NCI-H226 (cell line): ENCODE measurements around the gene RAB40C.

Experiments used
- DNase-seq: peaks from one replicate; pipeline ENCODE4 v3.0.0-alpha.2; 2015

RAB40C gene

GRCh38 chr16:589658-590187 is at the start of gene RAB40C:
TSS of gene RAB40C (plus strand) at chr16:590066. CDS start at chr16:590292, 226 bp downstream.
- DNase-seq: peak; percentile 93

GRCh38 chr16:540645-541340 is 49.1 kb upstream of the RAB40C start:
- no peak for DNase-seq

GRCh38 chr16:543301-544164 is 46.3 kb upstream of the RAB40C start:
- DNase-seq: no peak

DNA sequence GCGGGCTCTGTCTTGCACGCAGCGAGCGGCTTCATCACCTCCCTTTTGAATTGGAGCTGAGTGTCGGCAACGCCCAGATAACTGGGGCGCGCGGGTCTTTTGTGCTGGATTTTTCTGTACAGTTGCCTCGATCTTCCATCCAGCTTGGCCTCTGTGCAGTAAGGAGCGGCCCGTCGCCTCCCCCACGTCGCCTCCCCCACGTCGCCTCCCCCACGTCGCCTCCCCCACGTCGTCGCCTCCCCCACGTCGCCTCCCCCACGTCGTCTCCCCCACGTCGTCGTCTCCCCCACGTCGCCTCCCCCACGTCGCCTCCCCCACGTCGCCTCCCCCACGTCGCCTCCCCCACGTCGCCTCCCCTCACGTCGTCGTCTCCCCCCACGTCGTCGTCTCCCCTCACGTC is 45.3 kb upstream of the RAB40C start:
- DNase-seq: no peak

GRCh38 chr16:546909-547770 is 42.7 kb upstream of the RAB40C start:
- no peak for DNase-seq

- DNase-seq: no peak
Observed at GRCh38 chr16:548586-548985, 41.3 kb upstream of the RAB40C start.

- DNase-seq: no peak
Observed at GRCh38 chr16:549544-550263, 40.2 kb upstream of the RAB40C start.

DNA sequence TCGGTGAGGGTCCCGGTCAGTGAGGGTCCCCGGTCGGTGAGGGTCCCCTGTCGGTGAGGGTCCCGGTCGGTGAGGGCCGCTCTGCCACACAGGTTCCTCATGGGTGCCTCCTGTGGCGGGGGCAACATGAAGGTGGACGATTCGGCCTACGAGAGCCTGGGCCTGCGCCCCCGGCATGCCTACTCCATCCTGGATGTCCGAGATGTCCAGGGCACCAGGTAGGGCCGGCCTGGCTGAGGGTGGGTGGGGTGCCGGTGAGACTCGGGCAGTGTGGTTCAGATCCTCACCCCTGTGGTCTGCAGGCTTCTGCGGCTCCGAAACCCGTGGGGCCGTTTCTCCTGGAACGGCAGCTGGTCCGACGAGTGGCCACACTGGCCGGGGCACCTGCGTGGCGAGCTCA is 38.7 kb upstream of the RAB40C start:
- no peak for DNase-seq

DNA sequence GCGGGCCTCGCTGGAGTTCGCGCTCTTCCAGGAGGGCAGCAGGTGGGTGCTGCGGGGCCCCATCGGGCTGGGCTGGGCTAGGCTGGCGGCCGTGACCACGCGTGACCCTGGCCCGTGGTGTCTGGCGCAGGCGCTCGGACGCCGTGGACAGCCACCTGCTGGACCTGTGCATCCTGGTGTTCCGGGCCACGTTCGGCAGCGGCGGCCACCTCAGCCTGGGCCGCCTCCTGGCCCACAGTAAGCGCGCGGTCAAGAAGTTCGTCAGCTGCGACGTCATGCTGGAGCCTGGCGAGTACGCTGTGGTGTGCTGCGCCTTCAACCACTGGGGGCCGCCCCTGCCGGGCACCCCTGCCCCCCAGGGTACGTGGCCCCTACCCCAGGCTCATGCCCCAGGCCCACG is 37.7 kb upstream of the RAB40C start:
- no peak for DNase-seq

DNA sequence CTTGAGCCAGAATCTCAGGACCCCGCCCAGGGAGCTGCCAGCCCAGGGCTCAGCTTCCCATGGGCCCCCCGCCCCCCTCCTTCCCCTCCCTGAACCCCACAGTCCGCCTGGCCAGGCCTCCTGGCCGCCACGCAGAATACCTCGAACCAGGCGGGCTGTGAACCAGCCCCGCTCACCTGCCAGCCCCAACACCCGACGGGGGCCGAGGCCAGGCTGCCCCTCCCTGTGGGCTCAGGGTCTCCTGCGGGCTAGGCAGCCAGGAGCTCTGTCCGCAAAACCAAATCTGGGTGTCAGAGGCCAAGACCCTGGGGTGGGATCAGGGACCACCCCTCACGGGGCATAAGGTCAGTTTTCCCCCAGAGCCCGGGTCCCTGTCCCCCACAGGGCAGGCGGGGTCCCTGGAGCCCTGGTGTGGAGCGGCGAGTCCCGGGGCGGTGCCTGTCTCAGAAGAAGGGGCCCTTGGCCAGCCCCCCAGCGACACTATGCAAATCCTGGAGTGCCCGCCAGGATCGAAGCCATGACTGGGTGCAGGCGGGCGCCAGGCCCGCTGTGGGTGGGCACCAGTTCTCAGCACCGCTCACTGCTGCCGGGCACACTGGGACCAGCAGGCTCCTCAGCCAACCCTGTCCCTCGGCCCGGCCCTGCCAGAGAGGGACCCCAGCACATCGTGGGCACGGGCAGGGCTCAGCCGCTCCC is 36.1 kb upstream of the RAB40C start:
- no peak for DNase-seq

- no peak for DNase-seq
Observed at GRCh38 chr16:554297-554621, 35.6 kb upstream of the RAB40C start.

GRCh38 chr16:554640-555365 is 35.1 kb upstream of the RAB40C start:
- DNase-seq: no peak

DNA sequence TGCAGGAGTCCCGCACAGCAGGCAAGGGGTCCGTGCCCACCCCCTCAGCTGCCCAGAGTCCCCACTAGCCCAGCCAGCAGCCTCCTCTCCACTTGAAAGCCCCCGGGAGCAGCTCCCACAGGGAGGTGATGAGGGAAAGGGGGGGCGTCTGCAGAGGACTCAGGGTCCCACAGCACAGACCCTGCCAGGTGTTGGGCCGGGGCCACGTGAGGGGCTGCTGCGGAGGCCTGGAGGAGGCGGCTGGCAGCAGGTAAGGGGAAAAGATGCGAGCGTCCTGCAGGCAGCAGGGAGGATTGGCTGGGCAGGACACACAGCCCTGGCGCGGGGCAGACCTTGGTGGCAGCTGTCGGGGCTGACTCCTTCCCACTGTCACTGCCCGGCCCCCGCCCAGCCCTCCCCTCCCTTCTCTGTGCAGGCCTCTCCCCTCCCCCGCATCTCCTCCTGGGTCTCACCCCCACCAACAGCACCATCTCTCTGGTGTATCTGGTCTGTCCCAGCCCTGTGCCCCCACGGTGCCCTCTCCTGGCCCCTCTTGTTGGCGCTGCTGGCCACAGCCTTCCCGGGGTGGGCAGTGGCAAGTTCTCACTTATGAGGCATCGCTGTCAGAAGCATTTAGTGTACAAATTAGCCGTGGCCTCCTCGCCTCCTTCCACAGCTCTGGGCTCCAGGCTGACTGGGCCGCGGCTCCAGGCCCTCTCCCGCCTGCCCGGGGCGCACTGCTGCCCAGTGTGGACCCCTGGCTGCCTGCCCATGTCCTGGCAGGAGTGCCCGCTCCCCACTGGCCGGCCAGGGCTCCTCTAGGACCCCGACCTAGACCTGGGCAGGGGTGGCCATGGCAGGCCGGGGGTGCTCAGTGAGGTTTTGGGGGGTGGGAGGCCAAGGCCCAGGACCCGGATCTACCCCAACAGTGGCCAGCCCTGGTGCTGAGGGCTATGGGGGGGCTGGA is 34.1 kb upstream of the RAB40C start:
- DNase-seq: no peak

DNA sequence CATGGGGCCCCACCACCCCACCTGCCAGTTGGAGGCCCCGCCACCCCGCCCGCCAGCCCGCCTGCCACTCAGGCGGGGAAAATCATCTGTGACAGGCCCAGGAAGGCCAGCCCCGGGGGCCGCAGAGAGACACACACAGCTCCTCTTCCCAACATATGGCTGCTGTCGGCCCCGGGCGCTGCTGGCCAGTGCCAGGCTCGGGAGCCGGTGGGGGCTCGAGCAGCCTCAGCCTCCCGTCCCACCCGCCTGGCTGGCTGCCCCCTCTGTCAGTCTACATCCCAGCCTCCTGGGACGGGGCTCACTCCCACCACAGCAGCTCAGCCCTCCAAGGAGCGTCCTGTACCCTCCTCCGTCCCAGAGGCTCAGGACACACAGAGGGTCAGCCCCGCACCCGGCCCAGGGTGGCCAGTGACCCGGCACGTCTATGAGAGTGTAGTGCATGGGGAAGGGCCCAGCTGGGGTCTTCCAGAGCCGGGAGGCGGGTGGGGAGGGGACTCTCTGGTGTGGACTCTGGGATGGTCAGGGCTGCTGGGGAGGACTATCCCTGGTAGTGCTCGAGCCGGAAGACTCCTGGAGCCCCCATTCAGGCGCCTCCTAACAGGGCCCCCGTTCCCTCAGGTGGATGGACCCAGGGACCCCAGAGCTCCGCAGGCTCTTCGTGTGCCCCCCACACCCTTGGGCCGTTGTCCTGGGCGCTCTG is 33.2 kb upstream of the RAB40C start:
- DNase-seq: no peak

GRCh38 chr16:557463-558297 is 32.2 kb upstream of the RAB40C start:
- no peak for DNase-seq

DNA sequence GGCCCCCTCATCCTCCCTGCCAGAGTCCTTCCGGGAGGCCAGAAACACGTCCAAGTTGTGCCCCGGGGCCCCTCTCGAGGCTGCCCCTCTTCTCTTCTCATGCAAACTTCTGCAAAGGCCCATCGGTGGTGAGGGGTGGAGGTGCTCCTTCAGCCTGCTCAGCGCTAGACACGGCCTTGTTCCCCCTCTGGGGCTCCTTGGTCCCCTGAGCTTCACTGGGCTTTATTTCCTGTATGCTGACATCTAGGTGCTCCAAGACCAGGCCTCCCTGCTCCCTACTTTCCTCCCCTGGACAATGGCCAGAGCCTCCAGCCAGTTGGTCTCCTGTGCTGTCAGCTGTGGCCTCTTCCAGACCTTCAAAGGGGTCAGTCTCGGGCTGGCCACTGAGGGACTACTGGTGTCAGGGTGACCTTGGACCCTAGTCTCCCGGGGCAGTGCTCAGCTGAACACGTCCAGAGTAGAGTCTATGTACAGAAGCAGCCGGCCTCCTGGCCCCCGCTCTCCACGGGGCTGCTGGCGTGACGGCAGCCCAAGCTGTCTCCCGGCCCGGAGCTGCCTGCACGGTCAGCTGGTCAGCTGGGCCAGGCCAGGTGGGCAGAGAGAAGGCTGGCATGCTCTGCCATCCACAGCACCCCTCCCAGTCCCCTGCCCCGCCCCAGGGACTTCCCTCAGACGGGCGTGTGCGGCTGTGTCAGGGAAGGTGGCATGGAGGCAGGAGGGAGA is 31.4 kb upstream of the RAB40C start:
- DNase-seq: no peak

DNA sequence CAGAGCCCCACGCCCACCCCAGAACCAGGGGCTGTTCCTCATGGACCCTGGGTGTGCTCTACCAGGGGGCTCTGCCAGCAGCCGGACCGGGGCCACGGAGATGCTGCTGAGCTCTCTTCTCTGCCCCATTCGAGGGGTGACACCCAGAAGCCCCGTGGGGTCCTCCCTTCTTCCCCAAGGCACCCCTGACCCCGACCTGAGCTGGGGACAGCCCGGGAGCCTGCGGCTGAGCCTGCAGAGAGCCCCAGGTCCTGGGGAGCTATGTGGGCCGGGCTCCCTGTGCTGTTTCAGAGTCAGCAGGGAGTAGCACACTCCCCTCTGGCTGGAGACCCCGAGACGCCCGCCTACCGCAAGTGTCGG is 30.9 kb upstream of the RAB40C start:
- DNase-seq: no peak
